Trophoblast cell (in vitro differentiated cells and primary cell): ENCODE measurements around the gene MPZ.

Experiments
- DNase-seq, 2 donors: peaks; one replicate each; pipeline ENCODE4 v3.0.0-alpha.2; 2016
- H2AFZ ChIP-seq: 2 replicates; pipeline ENCODE4 v1.6.1; 2013; ENCODE audit warnings: low read length, moderate library complexity, mild to moderate bottlenecking; ENCODE audit not compliant: insufficient read depth, poor library complexity
- H2AK5ac ChIP-seq: 2 replicates; pipeline ENCODE4 v1.6.1; 2013; ENCODE audit warnings: mild to moderate bottlenecking, low read length
- H2BK120ac ChIP-seq: 2 replicates; pipeline ENCODE4 v1.6.1; 2013; ENCODE audit warnings: low read length, mild to moderate bottlenecking, moderate library complexity; ENCODE audit not compliant: insufficient read depth, poor library complexity
- H2BK12ac ChIP-seq: 2 replicates; pipeline ENCODE4 v1.6.1; 2013; ENCODE audit warnings: mild to moderate bottlenecking, low read length, moderate library complexity
- H2BK5ac ChIP-seq: 2 replicates; pipeline ENCODE4 v1.6.1; 2013; ENCODE audit warnings: low read length, low read depth, moderate library complexity, mild to moderate bottlenecking; ENCODE audit not compliant: poor library complexity
- H3K14ac ChIP-seq: 2 replicates; pipeline ENCODE4 v1.6.1; 2013; ENCODE audit warnings: mild to moderate bottlenecking, low read length
- H3K18ac ChIP-seq: 2 replicates; pipeline ENCODE4 v1.6.1; 2013; ENCODE audit warnings: mild to moderate bottlenecking, low read length
- H3K23ac ChIP-seq: 2 replicates; pipeline ENCODE4 v1.6.1; 2013; ENCODE audit warnings: low read length
- H3K27ac ChIP-seq: 2 replicates; pipeline ENCODE4 v1.5.1; 2013; ENCODE audit warnings: low read depth, mild to moderate bottlenecking, inconsistent platforms, low read length, moderate library complexity
- H3K27me3 ChIP-seq: 2 replicates; pipeline ENCODE4 v1.6.1; 2013; ENCODE audit warnings: inconsistent platforms, mild to moderate bottlenecking, low read length, moderate library complexity; ENCODE audit not compliant: insufficient read depth
- H3K36me3 ChIP-seq, 2 experiments: 1 replicate in 1 of 2; 2 replicates in 1 of 2; pipeline ENCODE4 v1.6.1; 2013; ENCODE audit warnings: low read length in 2 of 2, mild to moderate bottlenecking in 2 of 2, moderate library complexity in 1 of 2; ENCODE audit not compliant: insufficient read depth in 2 of 2, control insufficient read depth in 1 of 2
- H3K4ac ChIP-seq: 2 replicates; pipeline ENCODE4 v1.6.1; 2013; ENCODE audit warnings: low read depth, mild to moderate bottlenecking, low read length, moderate library complexity
- H3K4me1 ChIP-seq, 2 experiments: 1 replicate in 1 of 2; 2 replicates in 1 of 2; pipeline ENCODE4 v1.6.1; 2013; ENCODE audit warnings: low read length in 2 of 2, mild to moderate bottlenecking in 2 of 2, moderate library complexity in 1 of 2; ENCODE audit not compliant: insufficient read depth in 2 of 2, control insufficient read depth in 1 of 2
- H3K4me2 ChIP-seq: 2 replicates; pipeline ENCODE4 v1.6.1; 2013; ENCODE audit warnings: inconsistent platforms, mild to moderate bottlenecking, low read length, moderate library complexity
- H3K4me3 ChIP-seq: 2 replicates; pipeline ENCODE4 v1.5.1; 2013; ENCODE audit warnings: mild to moderate bottlenecking, low read depth, low read length, inconsistent platforms
- H3K79me1 ChIP-seq: one replicate; pipeline ENCODE4 v1.6.1; 2013; ENCODE audit warnings: low read length
- H3K79me2 ChIP-seq: 2 replicates; pipeline ENCODE4 v1.6.1; 2013; ENCODE audit warnings: low read length, mild to moderate bottlenecking; ENCODE audit not compliant: control insufficient read depth, insufficient read depth, poor library complexity
- H3K9ac ChIP-seq: 2 replicates; pipeline ENCODE4 v1.6.1; 2013; ENCODE audit warnings: mild to moderate bottlenecking, low read length
- H3K9me3 ChIP-seq: 2 replicates; pipeline ENCODE4 v1.6.1; 2013; ENCODE audit warnings: low read depth, mild to moderate bottlenecking, control low read depth, inconsistent platforms, low read length; ENCODE audit not compliant: insufficient read depth
- H4K12ac ChIP-seq: 2 replicates; pipeline ENCODE4 v1.6.1; 2013; ENCODE audit warnings: low read depth, mild to moderate bottlenecking, low read length, moderate library complexity
- H4K8ac ChIP-seq: 2 replicates; pipeline ENCODE4 v1.6.1; 2013; ENCODE audit warnings: low read depth, mild to moderate bottlenecking, low read length, moderate library complexity
- H4K91ac ChIP-seq: one replicate; pipeline ENCODE4 v1.6.1; 2013; ENCODE audit warnings: low read depth, mild to moderate bottlenecking, low read length, moderate library complexity
- WGBS: extraction: QIAGEN DNeasy Blood & Tissue Kit; methylation state at CpG from one replicate; pipeline ENCODE4 v1.1.7; 2013; ENCODE audit warnings: missing lambda C conversion rate; ENCODE audit not compliant: insufficient read length, insufficient coverage; ENCODE audit errors: extremely low coverage; 5-methylcytosine and 5-hydroxymethylcytosine counted together

MPZ gene

DNA sequence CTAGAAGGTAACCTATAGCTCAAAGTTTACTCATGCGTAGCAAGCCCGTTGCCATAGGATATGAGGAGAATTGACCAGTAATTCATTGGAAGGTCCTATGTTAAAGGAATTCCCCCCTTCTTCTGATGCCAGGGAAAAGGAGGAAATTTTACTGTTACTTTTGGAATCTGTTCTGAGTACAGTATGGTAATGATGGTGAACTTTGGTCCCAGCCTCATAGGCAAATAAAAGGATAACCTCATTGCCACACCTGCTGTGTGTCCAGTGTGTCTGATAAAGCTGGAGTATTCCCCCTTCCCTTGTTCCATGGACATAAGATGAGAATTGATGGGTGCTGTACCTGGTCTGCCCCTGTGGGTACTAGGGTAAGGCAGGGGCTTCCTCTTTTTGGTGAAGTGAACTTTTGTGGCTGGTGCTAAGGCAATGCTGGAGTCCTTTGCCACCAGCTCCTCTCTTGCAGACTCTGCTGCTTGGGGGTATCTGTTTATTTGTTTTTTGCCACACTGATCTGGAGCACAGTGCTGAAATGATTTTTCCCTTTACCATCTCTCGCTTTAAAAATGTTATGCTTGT is 22.2 kb downstream of the MPZ start:
- no peaks in the 10 kb centered on the region for H3K79me2 ChIP-seq
- no peak overlapping the region for H4K91ac ChIP-seq
- no peak overlapping the region for H4K8ac ChIP-seq
- H2AK5ac ChIP-seq: no peak overlapping the region
- H3K23ac ChIP-seq: no peak overlapping the region
- no peak overlapping the region for H3K9ac ChIP-seq
- no peak overlapping the region for H3K18ac ChIP-seq
- no peaks in the 10 kb centered on the region for H3K4me1 ChIP-seq
- no peaks in the 10 kb centered on the region for H3K27me3 ChIP-seq
- H3K36me3 ChIP-seq: no peaks in the 10 kb centered on the region
- H3K79me1 ChIP-seq: no peaks in the 10 kb centered on the region
- H2AFZ ChIP-seq: no peak overlapping the region
- no CpG with 5 or more reads among the region's 3 CpGs for WGBS
- no peak overlapping the region for H2BK5ac ChIP-seq
- H2BK120ac ChIP-seq: no peak overlapping the region
- no peak overlapping the region for H3K4me3 ChIP-seq
- H3K4me2 ChIP-seq: no peak overlapping the region
- DNase-seq: no peak
- H3K14ac ChIP-seq: no peak overlapping the region
- H3K27ac ChIP-seq: no peak overlapping the region
- H4K12ac ChIP-seq: no peak overlapping the region
- H2BK12ac ChIP-seq: no peak overlapping the region
- H3K4ac ChIP-seq: no peak overlapping the region
- H3K9me3 ChIP-seq: no peaks in the 10 kb centered on the region

DNA sequence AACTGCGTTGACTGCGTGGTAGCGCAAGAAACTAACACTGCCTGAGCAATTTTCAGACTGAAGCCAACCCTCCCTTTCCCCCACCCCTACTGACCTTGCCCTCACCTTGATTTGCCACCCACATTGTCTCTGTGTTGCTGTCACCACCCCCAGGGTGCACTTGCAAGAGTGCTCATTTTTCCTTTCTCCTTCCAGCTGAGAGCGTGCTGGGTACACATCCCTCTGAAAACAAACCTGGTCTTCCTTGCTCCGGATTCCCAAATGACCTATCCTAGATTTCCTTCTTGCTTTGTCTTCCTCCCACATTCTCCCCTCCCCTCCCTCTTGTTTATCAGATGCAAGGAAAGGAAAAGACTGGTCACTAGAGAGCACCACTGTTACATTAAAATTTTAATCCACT is 24.2 kb downstream of the MPZ start:
- Histone ChIP-seq H3K79me2 (no peaks in the 10 kb centered on the region), H2AFZ (no peak overlapping the region), H2BK120ac (no peak overlapping the region), H3K4ac (no peak overlapping the region), H2BK5ac (no peak overlapping the region), H3K23ac (no peak overlapping the region), H3K36me3 (no peaks in the 10 kb centered on the region), H4K12ac (no peak overlapping the region), H3K27me3 (no peaks in the 10 kb centered on the region), H3K79me1 (no peaks in the 10 kb centered on the region), H3K9ac (no peak overlapping the region), H4K91ac (no peak overlapping the region), H3K4me1 (no peaks in the 10 kb centered on the region), H3K4me3 (no peak overlapping the region), H3K18ac (no peak overlapping the region), H2AK5ac (no peak overlapping the region), H4K8ac (no peak overlapping the region), H3K4me2 (no peak overlapping the region), H2BK12ac (no peak overlapping the region), H3K27ac (no peak overlapping the region), H3K9me3 (no peaks in the 10 kb centered on the region), H3K14ac (no peak overlapping the region)
- no CpG with 5 or more reads among the region's 5 CpGs for WGBS
- no peak for DNase-seq

- H3K79me1 ChIP-seq: no peaks in the 10 kb centered on the region
- no CpG with 5 or more reads among the region's 2 CpGs for WGBS
- no peak overlapping the region for H3K27ac ChIP-seq
- H3K9ac ChIP-seq: no peak overlapping the region
- no peaks in the 10 kb centered on the region for H3K36me3 ChIP-seq
- no peak overlapping the region for H3K23ac ChIP-seq
- H3K4me2 ChIP-seq: no peak overlapping the region
- H3K4me3 ChIP-seq: no peak overlapping the region
- no peak overlapping the region for H2BK12ac ChIP-seq
- no peak overlapping the region for H2BK120ac ChIP-seq
- no peak overlapping the region for H4K8ac ChIP-seq
- no peak overlapping the region for H4K12ac ChIP-seq
- H3K9me3 ChIP-seq: no peaks in the 10 kb centered on the region
- no peak overlapping the region for H3K18ac ChIP-seq
- no peak for DNase-seq
- H2BK5ac ChIP-seq: no peak overlapping the region
- H4K91ac ChIP-seq: no peak overlapping the region
- H3K4ac ChIP-seq: no peak overlapping the region
- no peaks in the 10 kb centered on the region for H3K79me2 ChIP-seq
- no peak overlapping the region for H2AFZ ChIP-seq
- H2AK5ac ChIP-seq: no peak overlapping the region
- H3K27me3 ChIP-seq: no peaks in the 10 kb centered on the region
- no peak overlapping the region for H3K14ac ChIP-seq
- no peaks in the 10 kb centered on the region for H3K4me1 ChIP-seq
Observed at GRCh38 chr1:161285113-161285512, 24.7 kb downstream of the MPZ start.

- H3K79me2 ChIP-seq: no peaks in the 10 kb centered on the region
- H2AK5ac ChIP-seq: no peak overlapping the region
- H2BK12ac ChIP-seq: no peak overlapping the region
- H4K8ac ChIP-seq: no peak overlapping the region
- H3K27me3 ChIP-seq: no peaks in the 10 kb centered on the region
- no peaks in the 10 kb centered on the region for H3K36me3 ChIP-seq
- no CpG with 5 or more reads among the region's 1 CpG for WGBS
- H3K14ac ChIP-seq: no peak overlapping the region
- H3K23ac ChIP-seq: no peak overlapping the region
- H3K9ac ChIP-seq: no peak overlapping the region
- H2BK120ac ChIP-seq: no peak overlapping the region
- no peaks in the 10 kb centered on the region for H3K4me1 ChIP-seq
- H4K12ac ChIP-seq: no peak overlapping the region
- H2BK5ac ChIP-seq: no peak overlapping the region
- no peaks in the 10 kb centered on the region for H3K9me3 ChIP-seq
- H2AFZ ChIP-seq: no peak overlapping the region
- H3K79me1 ChIP-seq: no peaks in the 10 kb centered on the region
- no peak overlapping the region for H4K91ac ChIP-seq
- no peak for DNase-seq
- H3K27ac ChIP-seq: no peak overlapping the region
- H3K4ac ChIP-seq: no peak overlapping the region
- H3K18ac ChIP-seq: no peak overlapping the region
- H3K4me3 ChIP-seq: no peak overlapping the region
- H3K4me2 ChIP-seq: no peak overlapping the region
Observed at GRCh38 chr1:161282991-161283390, 26.8 kb downstream of the MPZ start.
